ENCODE results near the gene KCNC3.

Gene KCNC3

GRCh38 chr19:50328224-50328872, 829 bp downstream of the KCNC3 start:
- DNase-seq (ENCODE audit: low read depth): no peak
- no peak for TF ChIP-seq CTCF (IDR thresholded peaks at IDR 0.05; ENCODE audit: low read depth, low read length)
- no peak for TF ChIP-seq MYC (IDR thresholded peaks at IDR 0.05; ENCODE audit: low read depth, low read length)
- TF ChIP-seq POLR2A (IDR thresholded peaks at IDR 0.05; ENCODE audit: extremely low read depth, insufficient read length): no peak
- TF ChIP-seq MAX (IDR thresholded peaks at IDR 0.05; ENCODE audit: low read depth, low read length): no peak
- H3K4me3 ChIP-seq (ENCODE audit: low read depth, low read length): no peak overlapping the region

GRCh38 chr19:50327461-50328223, 1.5 kb downstream of the KCNC3 start:
- no peak overlapping the region for H3K4me3 ChIP-seq (ENCODE audit: low read depth, low read length)
- DNase-seq (ENCODE audit: low read depth): no peak
- TF ChIP-seq CTCF (IDR thresholded peaks at IDR 0.05; ENCODE audit: low read depth, low read length) (no peak), MAX (IDR thresholded peaks at IDR 0.05; ENCODE audit: low read depth, low read length) (no peak), POLR2A (IDR thresholded peaks at IDR 0.05; ENCODE audit: extremely low read depth, insufficient read length) (no peak), MYC (IDR thresholded peaks at IDR 0.05; ENCODE audit: low read depth, low read length) (no peak)

- TF ChIP-seq CTCF (IDR thresholded peaks at IDR 0.05; ENCODE audit: low read depth, low read length): no peak
- no peak for TF ChIP-seq POLR2A (IDR thresholded peaks at IDR 0.05; ENCODE audit: extremely low read depth, insufficient read length)
- no peak for TF ChIP-seq MYC (IDR thresholded peaks at IDR 0.05; ENCODE audit: low read depth, low read length)
- TF ChIP-seq MAX (IDR thresholded peaks at IDR 0.05; ENCODE audit: low read depth, low read length): no peak
- DNase-seq (ENCODE audit: low read depth): no peak
- no peak overlapping the region for H3K4me3 ChIP-seq (ENCODE audit: low read depth, low read length)
Observed at GRCh38 chr19:50327013-50327412, 2.2 kb downstream of the KCNC3 start.

- no peak for DNase-seq (ENCODE audit: low read depth)
- no peak overlapping the region for H3K4me3 ChIP-seq (ENCODE audit: low read depth, low read length)
- no peak for TF ChIP-seq MYC (IDR thresholded peaks at IDR 0.05; ENCODE audit: low read depth, low read length)
- TF ChIP-seq POLR2A (IDR thresholded peaks at IDR 0.05; ENCODE audit: extremely low read depth, insufficient read length): no peak
- TF ChIP-seq CTCF (IDR thresholded peaks at IDR 0.05; ENCODE audit: low read depth, low read length): no peak
- no peak for TF ChIP-seq MAX (IDR thresholded peaks at IDR 0.05; ENCODE audit: low read depth, low read length)
Observed at GRCh38 chr19:50326101-50326664, 3.0 kb downstream of the KCNC3 start.

- TF ChIP-seq POLR2A (IDR thresholded peaks at IDR 0.05; ENCODE audit: extremely low read depth, insufficient read length) (no peak), MYC (IDR thresholded peaks at IDR 0.05; ENCODE audit: low read depth, low read length) (no peak), MAX (IDR thresholded peaks at IDR 0.05; ENCODE audit: low read depth, low read length) (no peak), CTCF (IDR thresholded peaks at IDR 0.05; ENCODE audit: low read depth, low read length) (no peak)
- no peak overlapping the region for H3K4me3 ChIP-seq (ENCODE audit: low read depth, low read length)
- peak; percentile 67 for DNase-seq (ENCODE audit: low read depth)
Observed at GRCh38 chr19:50325310-50326100, 3.7 kb downstream of the KCNC3 start.
